ENCODE results near the gene B4GALT2.

- TF ChIP-seq CTCF (IDR thresholded peaks at IDR 0.05; ENCODE audit: borderline replicate concordance, extremely low read depth, low read length, poor library complexity, severe bottlenecking) = no peak
- no peak for TF ChIP-seq EZH2 (IDR thresholded peaks at IDR 0.05; ENCODE audit: borderline replicate concordance, low read depth, low read length, severe bottlenecking)
Measured at GRCh38 chr1:43978551-43979260, at the start of gene B4GALT2.

All from DND-41 (cell line).